Medulla oblongata (tissue), 1 donor: ENCODE measurements around the gene SLC6A6.
"Not testable (repeated sequence)": the region's sequence is repeated elsewhere in the genome, so short reads cannot be mapped to it uniquely, and the experiment has no call there.

Source experiments
- DNase-seq: peaks from one replicate; pipeline ENCODE4 v3.0.0-alpha.2; 2015; ENCODE audit errors: extremely low spot score

The SLC6A6 gene

DNA sequence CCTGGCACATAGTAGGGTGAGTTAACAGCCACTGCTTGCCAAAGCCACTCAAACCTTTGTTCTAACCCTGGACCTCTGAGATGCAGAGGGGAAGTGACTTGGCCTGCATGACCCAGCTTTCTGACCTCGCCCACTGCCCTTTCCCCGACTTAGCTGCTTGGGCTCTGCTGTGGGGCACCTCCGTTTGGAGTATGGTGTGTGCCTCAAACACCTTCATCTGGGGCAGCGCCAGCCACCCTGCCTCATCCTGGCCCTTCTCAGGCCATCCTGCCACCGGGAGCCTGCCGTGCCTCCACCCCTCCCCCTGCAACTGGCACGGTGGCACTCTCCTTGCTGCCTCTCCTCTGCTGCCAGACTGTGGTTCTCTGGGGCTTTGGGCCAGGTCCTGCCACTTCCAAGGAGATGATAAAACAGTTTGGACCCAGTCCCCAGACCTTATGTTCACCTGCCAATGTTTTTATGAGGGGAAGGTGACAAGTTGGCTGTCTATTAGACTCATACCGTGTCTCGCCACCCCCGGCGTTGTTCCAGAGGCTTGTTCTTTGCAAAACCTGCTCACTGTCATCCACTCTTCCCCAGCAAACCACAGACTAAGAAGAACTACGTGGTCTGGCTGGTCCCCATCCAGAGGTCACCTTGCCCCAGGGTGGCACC, 32.2 kb downstream of the SLC6A6 start:
- DNase-seq, result peak; percentile 44

DNA sequence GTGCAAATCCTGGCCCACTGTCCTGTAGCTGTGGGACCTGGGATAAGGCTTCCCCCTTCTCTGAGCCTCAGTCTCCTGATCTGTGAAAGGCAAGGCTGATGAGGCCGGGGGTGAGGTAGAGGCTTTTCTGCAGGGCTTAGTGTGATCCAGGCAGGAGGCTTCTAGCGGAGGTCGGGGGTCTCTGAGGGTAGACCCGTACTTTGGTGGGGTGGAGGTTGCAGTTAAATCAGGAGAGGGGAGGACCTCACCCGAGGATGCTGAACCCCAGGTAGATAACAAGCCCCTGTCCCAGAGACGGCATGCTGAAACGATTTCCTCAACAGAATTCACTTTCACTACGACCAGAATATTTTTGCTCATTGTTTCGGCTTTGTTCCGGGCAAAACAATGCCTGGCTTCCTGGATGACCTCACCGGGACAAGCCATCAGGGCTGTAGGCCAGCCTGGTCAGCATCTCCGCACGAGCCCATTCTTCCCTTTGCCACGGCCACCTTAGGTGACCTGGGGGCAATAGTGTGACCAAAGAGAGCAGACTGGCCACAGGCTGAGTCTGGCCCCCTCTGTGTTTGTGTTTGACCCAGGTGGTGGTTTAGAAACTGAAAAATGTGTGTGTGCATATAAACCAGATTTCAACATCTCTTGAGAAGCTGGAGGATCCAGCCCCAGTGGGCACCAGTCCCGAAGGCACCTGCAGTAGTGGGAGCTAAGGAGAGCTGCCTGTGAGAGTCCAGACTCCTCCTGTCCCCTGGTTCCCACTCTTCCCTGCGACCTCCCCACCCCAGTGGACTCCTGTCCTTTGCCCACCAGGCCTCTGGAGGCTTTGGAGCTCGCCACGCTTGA, 33.0 kb downstream of the SLC6A6 start:
- DNase-seq, result peak; percentile 55

DNA sequence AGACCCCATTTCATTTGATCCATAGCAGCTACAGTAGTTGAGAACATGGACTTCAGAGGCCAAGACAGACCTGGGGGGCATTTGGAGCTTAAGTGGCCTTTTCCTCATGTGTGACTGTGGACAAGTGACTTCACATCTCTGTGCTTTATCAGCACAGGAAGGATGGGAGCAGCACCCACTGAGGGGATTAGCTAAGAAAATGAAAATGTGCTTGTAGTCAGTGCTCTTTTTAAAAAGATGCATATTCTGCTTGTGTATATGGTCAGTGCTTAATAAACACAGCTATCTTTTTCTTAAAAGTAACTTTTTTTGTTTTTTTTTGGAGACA, 34.5 kb downstream of the SLC6A6 start:
- no peak for DNase-seq

DNA sequence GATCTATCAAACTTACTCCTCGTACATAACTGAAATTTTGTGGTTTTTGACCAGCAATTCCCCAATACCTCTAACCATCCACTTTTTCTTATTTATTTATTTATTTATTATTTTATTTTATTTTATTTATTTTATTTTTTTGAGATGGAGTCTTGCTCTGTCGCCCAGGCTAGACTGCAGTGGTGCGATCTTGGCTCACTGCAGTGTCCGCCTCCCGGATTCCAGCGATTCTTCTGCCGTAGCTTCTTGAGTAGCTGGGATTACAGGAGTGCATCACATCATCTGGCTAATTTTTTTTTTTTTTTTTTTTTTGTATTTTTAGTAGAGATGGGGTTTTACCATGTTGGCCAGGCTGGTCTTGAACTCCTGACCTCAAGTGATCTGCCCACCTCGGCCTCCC, 35.3 kb downstream of the SLC6A6 start:
- DNase-seq, result not testable (repeated sequence)

DNA sequence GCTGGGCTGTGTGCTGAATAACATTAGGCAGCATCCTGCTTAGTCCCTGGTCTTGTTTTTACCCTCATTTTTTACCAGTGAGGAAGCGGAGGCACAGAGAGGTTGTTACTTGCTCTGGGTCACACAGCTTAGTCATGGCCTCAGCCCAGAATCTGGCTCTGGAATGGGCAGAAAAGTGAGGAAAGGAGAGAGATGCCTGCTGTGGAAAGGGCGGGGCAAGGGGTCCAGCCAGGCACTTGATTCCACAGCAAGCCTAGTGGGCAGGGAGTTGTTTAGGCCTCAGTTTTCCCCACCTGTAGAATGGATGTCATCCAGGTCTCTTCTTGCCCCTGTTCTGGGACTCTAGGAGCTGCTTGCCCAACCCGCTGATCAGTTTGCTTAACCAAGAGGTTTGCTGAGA, 35.9 kb downstream of the SLC6A6 start:
- no peak for DNase-seq

DNA sequence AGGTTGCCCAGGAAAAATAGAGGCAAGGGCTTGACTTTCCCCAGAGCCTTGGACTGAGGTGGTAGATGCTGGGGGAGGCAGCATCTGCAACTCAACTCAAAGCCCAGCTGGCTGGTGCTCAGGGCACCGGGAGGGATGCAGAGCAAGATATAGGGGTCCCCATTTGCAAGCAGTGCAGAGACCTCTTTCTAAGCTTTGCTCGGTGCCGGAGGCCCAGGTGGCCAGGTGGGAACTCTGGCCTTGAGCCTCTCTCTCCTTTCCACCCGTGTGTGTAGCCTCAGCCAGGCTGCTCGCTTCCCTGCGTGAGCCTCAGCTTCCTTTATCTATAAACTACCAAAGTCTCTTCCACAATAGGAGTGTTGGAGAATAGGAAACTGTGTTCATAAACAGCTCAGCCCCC, 36.5 kb downstream of the SLC6A6 start:
- no peak for DNase-seq

DNA sequence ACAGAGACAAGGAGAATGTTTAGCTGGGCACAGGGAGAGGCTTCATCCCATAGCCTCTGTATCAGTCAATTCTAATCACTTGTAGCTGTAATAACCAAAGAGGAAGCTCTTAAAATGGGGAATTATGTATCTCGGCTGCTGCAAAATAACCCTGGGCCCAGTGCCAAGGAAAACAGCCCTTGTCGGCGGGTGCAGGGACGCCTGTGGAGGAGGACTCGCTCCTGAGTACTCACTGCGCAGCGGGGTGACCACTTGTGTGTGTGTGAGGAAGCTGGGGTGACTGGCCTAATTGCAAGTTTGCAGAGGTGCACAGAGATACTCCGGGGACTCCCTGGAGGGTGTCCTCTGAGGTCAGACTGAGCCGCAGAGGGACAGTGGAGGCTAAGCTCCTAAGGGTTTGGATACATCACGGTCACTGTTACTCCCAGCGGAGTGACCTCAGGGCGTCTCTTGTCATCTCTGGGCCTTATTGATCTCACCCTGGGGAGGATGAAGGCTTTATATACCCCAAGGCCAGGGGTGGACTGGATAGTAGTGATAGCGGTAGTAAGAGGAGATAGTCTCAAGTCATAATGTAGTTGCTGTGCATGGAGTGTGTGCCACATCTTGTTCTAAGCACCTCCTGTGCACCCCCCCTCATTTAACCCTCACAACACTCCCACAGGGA, 37.2 kb downstream of the SLC6A6 start:
- DNase-seq, result peak; percentile 42

DNA sequence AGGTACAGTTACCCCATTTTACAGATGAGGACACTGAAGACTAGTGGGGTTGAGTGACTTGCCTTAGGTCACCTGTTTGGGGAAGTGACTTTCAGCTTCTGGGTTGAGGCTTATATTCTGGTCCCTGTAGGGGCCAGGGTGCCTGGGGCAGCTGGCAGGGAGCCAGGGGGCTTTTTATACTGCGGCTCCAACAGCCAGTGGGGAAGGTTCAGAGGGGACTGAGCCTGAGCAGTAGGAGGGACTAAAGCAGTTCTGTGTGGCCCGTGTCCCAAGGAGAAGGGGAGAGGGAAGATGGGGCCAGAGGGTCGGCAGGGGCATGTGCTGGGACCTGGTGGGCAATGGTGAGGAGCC, 37.7 kb downstream of the SLC6A6 start:
- no peak for DNase-seq

DNA sequence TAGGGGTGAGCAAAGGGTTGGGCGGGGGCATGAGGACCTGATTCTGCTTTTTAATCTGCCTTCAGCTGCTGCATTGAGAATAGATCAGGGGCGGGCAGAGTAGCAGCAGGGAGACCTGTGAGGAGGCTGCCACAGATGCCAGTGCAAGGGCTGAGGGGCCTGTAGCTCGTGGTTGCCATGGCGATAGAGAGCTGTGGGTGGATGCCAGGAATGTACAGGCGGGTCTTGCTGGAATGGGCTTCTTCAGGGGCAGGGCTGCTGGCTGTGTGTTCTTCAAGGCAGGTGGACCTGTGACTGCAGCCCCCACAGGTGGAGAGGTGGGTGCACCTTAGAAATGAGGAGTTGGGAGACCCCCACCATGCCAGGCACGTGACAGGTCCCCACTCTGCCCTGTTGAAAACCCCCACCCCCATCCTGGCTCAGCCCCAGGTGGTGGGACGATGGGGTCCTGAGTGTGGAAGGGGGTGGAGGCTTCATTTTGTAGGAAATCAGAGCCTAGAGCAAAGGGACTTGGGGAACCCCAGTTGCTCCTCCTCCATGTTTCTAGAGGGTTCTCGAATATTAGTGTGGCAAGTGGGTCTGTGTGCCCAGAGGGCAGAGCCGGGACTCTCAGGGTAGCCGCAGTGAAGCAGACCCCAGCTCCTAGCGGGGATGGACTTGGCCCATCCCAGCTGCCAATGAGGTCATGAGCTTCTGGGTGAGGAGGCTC, 38.3 kb downstream of the SLC6A6 start:
- no peak for DNase-seq

DNA sequence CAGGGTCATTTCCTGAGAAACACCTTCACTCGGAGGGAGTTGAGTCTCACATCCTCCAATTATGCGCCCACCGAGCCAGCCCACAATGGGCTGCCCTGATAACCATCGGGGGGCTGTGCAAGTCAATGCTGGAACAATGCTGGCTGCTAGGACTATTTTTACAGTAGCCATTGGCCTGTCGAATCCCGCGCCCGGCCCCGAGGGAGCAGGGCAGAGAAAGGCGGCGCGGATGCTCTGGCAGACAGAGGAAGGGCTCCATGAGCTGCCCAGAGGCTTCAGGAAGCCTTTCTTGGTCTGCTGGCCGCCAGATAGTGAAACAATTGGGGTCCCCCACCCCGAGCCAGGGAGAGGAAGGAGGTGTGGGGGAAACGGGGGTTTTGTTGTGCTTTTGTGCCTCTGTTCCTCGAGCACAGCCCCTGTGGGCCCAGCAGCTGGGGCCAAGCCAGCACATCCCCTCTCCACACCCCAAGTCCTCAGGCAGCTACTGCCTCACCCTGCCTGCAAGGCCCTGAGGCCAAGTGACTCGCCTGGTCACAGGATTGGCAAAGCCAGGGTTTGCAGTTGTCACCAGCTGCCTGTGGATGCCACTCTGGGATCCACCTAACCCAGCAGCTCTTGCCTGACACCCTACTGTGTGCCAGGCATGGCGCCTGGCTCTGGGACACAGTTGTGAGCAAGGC, 39.0 kb downstream of the SLC6A6 start:
- DNase-seq, result no peak

DNA sequence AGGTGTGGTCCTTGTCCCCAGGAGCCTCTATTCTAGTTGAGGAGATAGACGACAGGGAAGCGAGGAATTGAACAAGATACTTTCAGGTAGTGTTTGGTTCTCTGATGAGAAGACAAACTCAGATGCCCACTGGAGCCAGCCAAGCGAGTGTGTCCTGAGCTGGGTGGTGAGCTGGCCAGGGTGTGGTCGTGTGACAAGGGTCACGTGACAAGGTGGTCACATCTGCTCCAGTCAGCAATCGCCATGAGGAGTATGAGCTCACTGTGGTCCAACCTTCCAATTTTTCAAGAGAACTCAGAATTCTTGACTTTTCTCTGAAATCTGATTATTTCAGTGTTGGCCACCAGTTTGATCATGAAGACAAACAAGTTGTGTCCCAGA, 39.5 kb downstream of the SLC6A6 start:
- no peak for DNase-seq

DNA sequence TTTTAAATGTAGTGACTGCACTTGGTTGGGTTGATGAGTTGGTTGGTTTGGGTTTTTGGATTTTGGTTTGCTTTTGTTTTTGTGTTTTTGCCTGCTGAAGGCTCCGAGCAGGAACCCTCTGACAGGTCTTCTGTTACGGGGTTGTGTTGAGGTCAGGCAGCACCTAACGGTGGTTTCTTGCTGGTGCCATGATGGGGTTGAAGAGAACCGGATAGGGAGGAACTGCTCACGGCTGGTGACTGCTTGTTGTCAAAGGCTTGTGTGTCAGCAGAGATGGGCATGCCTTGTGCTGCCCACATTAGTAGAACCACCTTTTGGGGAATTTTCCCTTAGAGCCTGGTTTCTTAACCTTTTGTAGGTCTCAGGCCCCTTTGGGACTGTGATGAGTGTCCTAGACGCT, 42.0 kb downstream of the SLC6A6 start:
- no peak for DNase-seq

DNA sequence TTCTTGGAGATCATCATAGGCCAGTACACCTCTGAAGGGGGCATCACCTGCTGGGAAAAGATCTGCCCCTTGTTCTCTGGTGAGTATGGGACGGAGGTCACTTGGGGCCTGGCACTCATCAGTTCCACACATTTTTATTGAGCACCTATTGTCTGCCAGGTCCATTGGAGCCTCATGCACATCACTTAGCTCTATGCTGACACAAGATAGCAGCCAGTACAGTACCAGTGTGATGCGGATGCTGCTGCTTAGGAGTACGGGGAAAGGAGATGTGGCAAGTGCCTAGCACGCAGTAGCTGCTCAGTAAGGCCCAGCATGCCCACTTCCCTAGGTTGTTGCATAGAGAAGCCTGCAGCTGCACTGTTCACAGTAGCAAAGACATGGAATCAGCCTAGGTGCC, 43.4 kb downstream of the SLC6A6 start:
- DNase-seq, result no peak

DNA sequence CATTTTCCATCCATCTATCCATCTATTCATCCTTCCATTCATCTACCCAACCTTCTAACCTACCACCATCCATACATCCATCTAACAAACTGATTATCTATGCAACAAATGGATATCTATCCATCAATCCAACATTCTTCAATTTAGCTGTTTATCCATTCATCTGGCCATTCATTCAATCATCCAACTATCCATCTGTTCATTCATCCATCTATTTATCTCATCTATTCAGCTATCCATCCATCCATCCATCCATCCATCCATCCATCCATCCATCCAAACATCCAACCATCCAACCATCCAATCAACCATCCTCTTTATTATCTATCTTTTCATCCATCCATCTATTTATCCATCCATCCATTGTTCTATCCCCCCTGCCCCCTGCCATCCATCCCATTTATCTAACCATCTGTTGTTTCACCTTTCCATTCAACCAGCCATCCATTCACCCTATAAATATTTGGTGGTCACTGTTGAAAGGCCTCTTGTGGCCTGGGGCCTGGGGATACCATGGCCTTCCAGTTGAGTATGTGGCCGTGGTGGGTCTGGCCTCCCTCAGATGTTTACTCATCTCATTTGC, 44.7 kb downstream of the SLC6A6 start:
- DNase-seq, result no peak

DNA sequence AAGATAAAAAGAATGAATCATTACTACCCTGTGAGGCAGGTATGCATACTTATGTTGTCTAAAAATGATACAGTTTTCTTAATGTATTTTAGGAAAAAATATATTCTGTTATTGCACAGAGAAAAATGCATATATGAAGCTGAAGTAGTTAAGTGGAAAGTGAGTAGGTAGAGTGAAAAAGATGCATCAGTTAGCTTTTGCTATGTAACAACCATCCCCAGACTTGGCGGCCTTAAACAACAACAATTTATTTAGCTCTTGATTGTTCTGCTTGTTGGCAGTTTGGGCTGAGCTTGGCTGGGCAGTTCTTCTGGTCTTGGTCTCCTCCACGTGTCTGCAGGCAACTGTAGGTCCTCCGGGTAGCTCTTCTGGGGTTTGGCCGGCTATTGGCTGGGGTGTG, 45.7 kb downstream of the SLC6A6 start:
- DNase-seq, result no peak

DNA sequence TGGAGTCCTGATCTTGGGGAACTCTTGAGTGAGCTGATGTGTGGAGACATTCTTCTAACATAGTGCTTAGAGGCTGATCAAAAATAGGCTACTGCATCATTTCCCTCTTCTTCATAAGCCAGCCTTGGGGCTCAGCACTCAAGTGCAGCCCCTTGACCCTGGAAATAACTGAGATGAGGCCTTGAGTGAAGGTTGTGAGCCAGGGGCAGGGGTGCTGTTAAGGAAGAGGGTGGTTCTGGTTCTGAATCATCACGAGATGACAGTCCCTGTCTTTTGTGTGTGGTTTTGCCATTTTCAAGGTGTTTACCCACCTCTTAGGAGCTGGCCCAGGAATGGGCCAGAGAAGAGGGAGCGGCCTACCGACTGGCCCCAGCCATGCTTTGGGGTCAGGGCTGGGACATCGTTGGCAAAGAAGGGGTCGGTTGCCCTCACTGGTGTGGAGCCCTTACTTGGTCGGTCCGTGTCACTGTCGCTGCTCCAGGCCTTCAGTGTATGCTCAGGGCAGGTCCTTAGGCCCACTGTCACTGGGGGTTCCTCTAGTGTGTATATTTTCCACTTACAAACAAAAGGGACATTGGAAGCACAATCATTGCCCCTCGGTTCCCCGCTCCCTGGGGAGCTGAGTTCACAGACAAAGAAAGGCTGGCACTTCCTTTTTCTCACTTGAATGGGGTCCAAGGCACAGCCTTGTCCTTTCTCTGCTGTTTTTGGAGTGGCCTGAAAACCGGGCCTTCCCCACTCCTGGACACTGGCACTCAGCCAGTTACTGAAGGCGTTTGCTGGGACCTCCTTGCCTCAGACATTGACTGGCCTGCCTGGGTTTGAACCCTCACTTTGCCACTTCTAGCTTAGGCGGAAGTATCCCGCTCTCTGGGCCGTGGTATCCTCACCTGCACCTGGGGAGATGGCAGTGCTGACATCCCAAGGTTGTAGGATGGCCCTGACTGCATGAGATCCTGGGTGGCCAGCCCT, 46.6 kb downstream of the SLC6A6 start:
- DNase-seq, result no peak

DNA sequence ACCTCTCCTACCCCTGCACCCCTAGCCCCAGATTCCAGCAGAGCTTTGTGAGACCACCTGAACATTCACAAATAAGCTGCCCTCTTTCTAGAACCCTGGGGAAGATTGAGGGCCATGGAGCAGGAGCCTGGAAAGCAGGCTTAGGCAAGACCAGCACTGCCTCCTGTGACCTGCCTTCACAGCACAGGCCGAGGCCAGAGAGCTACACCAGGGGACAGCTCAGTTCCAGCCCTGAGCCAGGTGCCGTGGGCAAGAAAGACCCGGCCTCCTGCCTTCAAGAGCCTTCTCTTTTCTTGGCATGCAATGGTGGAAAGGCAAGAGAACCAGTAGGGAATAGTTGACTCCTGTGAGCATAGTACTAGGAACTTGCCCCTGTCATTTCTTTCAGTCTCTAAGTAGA, 48.1 kb downstream of the SLC6A6 start:
- DNase-seq, result no peak

DNA sequence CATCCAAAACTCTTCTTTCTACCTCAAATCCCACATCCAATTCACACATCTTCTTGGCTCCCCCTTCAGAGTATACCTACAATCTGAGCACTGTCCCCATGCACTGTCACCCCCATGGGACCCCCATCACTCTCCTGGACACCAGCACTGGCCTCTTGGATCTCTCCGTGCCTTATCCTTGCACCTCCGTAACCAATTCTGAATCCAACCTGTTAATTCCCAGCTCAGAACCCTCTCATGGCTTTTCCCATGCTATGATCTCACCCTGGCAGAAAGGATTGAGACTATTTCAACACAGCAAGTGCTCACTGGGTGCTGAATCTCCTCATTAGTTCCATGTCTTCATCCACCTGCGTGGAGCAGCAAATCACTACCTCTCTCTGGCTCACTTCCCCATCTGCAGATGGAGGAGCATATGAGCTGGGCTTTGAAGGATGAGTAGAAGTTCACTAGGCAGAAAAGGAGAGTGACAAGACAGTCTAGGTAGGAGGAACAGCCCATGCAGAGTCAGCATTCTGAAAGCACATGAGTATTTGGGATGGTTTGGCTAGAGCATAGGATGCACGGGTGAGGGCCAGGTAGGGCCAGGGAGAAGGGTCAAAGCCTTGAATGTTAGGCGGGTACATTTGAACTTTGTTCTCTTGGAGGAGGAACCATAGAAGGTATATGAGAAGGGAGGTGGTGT, 48.7 kb downstream of the SLC6A6 start:
- DNase-seq, result no peak

DNA sequence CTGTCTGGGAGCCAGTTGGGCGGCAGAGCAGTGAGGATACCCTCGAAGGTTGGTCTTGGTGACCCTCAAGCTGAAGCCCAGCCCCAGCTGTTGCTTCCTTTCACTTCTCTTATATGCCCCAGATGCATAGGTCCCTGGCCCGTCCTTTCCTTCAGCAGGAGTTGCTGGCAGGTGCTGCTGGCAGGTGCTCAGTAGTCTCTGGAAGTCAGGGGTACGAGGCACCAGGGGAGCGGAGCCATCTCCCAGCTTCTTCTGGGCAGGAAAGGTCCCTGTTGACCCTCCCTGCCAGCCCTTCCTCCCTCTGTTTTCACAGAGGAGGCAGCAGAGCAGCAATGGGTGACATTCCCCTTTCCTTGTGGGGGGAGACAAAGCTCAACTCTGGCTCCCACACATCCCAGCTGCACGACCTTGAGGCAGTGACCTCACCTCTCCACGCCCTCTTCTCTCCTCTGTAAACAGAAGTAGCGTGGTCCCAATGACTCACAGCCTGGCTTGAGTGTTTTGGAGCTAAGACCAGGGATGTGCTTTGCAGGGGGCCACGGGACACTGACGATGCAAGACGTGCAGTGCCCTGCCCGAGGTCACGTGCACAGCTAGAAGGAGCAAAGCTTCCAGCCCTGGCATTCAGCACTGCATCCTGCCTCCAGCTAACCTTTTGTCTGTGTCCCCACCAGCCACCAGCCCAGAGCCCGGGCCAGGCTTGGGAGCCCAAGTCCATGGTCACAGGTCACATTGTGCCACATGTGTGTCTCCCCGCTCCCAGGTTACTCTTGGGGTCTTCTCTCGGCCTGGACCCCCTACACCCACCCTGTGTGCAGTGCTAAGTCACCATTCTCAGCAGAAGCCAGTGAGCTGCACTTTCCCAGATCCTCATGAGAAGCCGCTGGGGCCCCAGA, 49.7 kb downstream of the SLC6A6 start:
- DNase-seq, result peak; percentile 45
